Testis (tissue), 3 donors: ENCODE data around the gene IL1RAPL1. TPM values are rescaled to one million over a fixed set of nuclear protein-coding genes. Genes with fewer than 3 reads are reported as not detected.

Source experiments
- DNase-seq: peaks from one replicate; pipeline ENCODE4 v3.0.0-alpha.2; 2019
- H3K27ac ChIP-seq, 2 donors: fragments of 200-600 bp; sonication (generic); one replicate each; pipeline ENCODE4 v1.5.1; 2019
- H3K27me3 ChIP-seq: fragments of 200-600 bp; sonication (generic); one replicate; pipeline ENCODE4 v1.5.1; 2019
- H3K36me3 ChIP-seq: fragments of 200-600 bp; sonication (generic); one replicate; pipeline ENCODE4 v1.5.1; 2017; ENCODE audit warnings: low read depth; ENCODE audit errors: missing control alignments
- H3K4me1 ChIP-seq: fragments of 200-600 bp; sonication (generic); one replicate; pipeline ENCODE4 v1.5.1; 2019
- H3K4me3 ChIP-seq, 2 donors: fragments of 200-600 bp; sonication (generic); one replicate each; pipeline ENCODE4 v1.5.1; 2017 to 2019
- H3K9me3 ChIP-seq: fragments of 200-600 bp; sonication (generic); one replicate; pipeline ENCODE4 v1.5.1; 2017
- POLR2A ChIP-seq: fragments of 450-650 bp; IDR thresholded peaks from one replicate; pipeline ENCODE4 v1.6.1; 2017; ENCODE audit warnings: antibody characterized with exemption, mild to moderate bottlenecking, moderate library complexity
- WGBS, 2 donors: methylation state at CpG; one replicate each; pipeline ENCODE4 v1.1.5; 2018; 5-methylcytosine and 5-hydroxymethylcytosine counted together
- intact Hi-C: fragments of 100-400 bp; cut with DNase I; formaldehyde crosslinking; loops from one replicate; pipeline ENCODE4 v1.15.1; 2023; ENCODE audit warnings: low total_unique reads
- polyA plus RNA-seq: library from polyadenylated mRNA; stranded (reverse); fragments of 350-450 nt; fragmentation: Illumina TruSeq; extraction: RNeasy Lipid Tissue Mini Kit (QIAGEN cat#74804); gene quantifications from one replicate; pipeline ENCODE4 v1.2.3, GENCODE V29; 2014; ENCODE audit warnings: low read depth, low replicate concordance; ENCODE audit not compliant: insufficient read depth
- total RNA-seq, 2 donors: library from RNA; depleted of rRNA; stranded (reverse); fragments of >200 nt; gene quantifications; one replicate each; pipeline ENCODE4 v1.2.3, GENCODE V29; 2016
- TF ChIP-seq, protein P1 (sequence below), 3 experiments: fragments of 450-650 bp in 2 of 3; fragments of 200-600 bp in 1 of 3; sonication (generic) in 1 of 3; IDR thresholded peaks; one replicate each; pipeline ENCODE4 v1.5.1; 2016 to 2019; ENCODE audit warnings: antibody characterized with exemption in 3 of 3, mild to moderate bottlenecking in 2 of 3, moderate library complexity in 1 of 3

The IL1RAPL1 gene
- total and polyA plus RNA-seq, 3 donors from 2014 or later: 0.13 to 0.94 (median 0.93) TPM

- WGBS, 2 donors: 55 to 71% methylated on average over 1 of the region's 1 CpG
- intact Hi-C loops: no loop called here
- H3K36me3 ChIP-seq: no peaks in the 10 kb centered on the region
- no peaks in the 10 kb centered on the region for H3K4me1 ChIP-seq
- no peak for DNase-seq
- H3K4me3 ChIP-seq: no peak overlapping the region
- TF ChIP-seq, protein P1, sequence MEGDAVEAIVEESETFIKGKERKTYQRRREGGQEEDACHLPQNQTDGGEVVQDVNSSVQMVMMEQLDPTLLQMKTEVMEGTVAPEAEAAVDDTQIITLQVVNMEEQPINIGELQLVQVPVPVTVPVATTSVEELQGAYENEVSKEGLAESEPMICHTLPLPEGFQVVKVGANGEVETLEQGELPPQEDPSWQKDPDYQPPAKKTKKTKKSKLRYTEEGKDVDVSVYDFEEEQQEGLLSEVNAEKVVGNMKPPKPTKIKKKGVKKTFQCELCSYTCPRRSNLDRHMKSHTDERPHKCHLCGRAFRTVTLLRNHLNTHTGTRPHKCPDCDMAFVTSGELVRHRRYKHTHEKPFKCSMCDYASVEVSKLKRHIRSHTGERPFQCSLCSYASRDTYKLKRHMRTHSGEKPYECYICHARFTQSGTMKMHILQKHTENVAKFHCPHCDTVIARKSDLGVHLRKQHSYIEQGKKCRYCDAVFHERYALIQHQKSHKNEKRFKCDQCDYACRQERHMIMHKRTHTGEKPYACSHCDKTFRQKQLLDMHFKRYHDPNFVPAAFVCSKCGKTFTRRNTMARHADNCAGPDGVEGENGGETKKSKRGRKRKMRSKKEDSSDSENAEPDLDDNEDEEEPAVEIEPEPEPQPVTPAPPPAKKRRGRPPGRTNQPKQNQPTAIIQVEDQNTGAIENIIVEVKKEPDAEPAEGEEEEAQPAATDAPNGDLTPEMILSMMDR (IDR thresholded peaks at IDR 0.05): no peak
- no peak for TF ChIP-seq POLR2A
- no peak overlapping the region for H3K27ac ChIP-seq
- no peaks in the 10 kb centered on the region for H3K9me3 ChIP-seq
- no peaks in the 10 kb centered on the region for H3K27me3 ChIP-seq
These were observed 1354.0 kb downstream of the IL1RAPL1 start for GRCh38 chrX:29941287-29941686.

GRCh38 chrX:29947225-29947624 lies 1360.0 kb downstream of the IL1RAPL1 start:
- Histone ChIP-seq H3K27ac (no peak overlapping the region), H3K27me3 (no peaks in the 10 kb centered on the region), H3K9me3 (no peaks in the 10 kb centered on the region), H3K4me1 (no peaks in the 10 kb centered on the region), H3K4me3 (no peak overlapping the region), H3K36me3 (no peaks in the 10 kb centered on the region)
- intact Hi-C loops: no loop called here
- TF ChIP-seq, protein P1 (IDR thresholded peaks at IDR 0.05): no peak
- no peak for TF ChIP-seq POLR2A
- 82 to 83% methylated on average over 3 of the region's 3 CpGs for WGBS, 2 donors
- DNase-seq: no peak

- 44 to 60% methylated on average over 1 of the region's 1 CpG for WGBS, 2 donors
- intact Hi-C loops: no loop called here
These were observed 1361.4 kb downstream of the IL1RAPL1 start for GRCh38 chrX:29948653-29949052.

DNA sequence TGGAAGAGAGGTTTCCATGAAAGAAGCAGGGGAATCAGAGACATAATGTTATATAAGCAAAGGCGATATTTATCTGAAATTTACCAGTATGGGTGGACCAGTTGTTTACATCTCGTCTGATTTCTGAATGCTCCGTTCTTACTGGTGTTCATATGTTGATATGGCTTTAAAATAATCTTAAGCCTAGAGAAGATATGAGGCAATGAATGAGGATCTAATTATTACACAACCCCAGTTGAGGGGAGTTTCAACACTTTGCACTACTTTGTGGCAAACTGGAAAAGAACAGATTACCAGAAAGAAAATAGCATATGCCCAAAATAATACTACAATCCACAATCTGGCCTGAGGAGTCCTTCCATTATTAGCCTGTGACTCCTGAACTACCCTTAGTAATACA lies 1364.8 kb downstream of the IL1RAPL1 start:
- DNase-seq: no peak
- Histone ChIP-seq H3K9me3 (no peaks in the 10 kb centered on the region), H3K27ac (no peak overlapping the region), H3K4me3 (no peak overlapping the region), H3K27me3 (no peaks in the 10 kb centered on the region), H3K4me1 (no peaks in the 10 kb centered on the region), H3K36me3 (no peaks in the 10 kb centered on the region)
- intact Hi-C loops: no loop called here
- whole genome bisulfite sequencing, 2 donors: 89 to 95% methylated on average over 3 of the region's 3 CpGs
- TF ChIP-seq POLR2A: no peak
- TF ChIP-seq, protein P1 (IDR thresholded peaks at IDR 0.05): no peak

More at GRCh38 chrX:29948653-29949052, 1361.4 kb downstream of the IL1RAPL1 start:
- H3K27me3 ChIP-seq: no peaks in the 10 kb centered on the region
- H3K36me3 ChIP-seq: no peaks in the 10 kb centered on the region
- no peaks in the 10 kb centered on the region for H3K4me1 ChIP-seq
- H3K4me3 ChIP-seq: no peak overlapping the region
- no peak for DNase-seq
- TF ChIP-seq, protein P1 (IDR thresholded peaks at IDR 0.05): no peak
- TF ChIP-seq POLR2A: no peak
- H3K9me3 ChIP-seq: no peaks in the 10 kb centered on the region
- H3K27ac ChIP-seq: no peak overlapping the region

DNA sequence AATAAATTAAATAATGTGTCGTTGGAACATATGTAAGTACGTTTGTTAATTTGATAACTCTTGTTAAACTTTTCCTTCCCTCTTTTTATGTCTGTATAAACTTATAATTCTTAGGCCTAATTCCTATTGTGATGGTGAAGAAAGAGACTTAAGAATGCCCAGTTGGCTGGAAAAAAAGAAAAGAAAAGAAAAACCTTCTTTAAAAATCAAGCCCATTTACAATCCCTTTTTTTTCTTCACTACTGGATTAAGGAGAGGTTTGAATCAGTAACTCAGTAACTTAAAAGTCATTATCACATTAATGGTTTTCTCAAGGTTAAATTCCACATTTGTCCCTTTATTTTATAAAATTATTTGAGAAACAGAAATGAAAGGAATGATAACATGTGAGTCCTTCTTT lies 1374.8 kb downstream of the IL1RAPL1 start:
- H3K27ac ChIP-seq: no peak overlapping the region
- H3K27me3 ChIP-seq: no peaks in the 10 kb centered on the region
- intact Hi-C loops: no loop called here
- no peaks in the 10 kb centered on the region for H3K9me3 ChIP-seq
- no peak for DNase-seq
- H3K4me1 ChIP-seq: no peaks in the 10 kb centered on the region
- 80 to 87% methylated on average over 2 of the region's 2 CpGs for WGBS, 2 donors
- TF ChIP-seq POLR2A: no peak
- TF ChIP-seq, protein P1 (IDR thresholded peaks at IDR 0.05): no peak
- no peaks in the 10 kb centered on the region for H3K36me3 ChIP-seq
- no peak overlapping the region for H3K4me3 ChIP-seq
